ENCODE results near the gene USP35.

GRCh38 chr11:78210000-78210608, 21.4 kb downstream of the USP35 start:
- TF ChIP-seq, protein P1, sequence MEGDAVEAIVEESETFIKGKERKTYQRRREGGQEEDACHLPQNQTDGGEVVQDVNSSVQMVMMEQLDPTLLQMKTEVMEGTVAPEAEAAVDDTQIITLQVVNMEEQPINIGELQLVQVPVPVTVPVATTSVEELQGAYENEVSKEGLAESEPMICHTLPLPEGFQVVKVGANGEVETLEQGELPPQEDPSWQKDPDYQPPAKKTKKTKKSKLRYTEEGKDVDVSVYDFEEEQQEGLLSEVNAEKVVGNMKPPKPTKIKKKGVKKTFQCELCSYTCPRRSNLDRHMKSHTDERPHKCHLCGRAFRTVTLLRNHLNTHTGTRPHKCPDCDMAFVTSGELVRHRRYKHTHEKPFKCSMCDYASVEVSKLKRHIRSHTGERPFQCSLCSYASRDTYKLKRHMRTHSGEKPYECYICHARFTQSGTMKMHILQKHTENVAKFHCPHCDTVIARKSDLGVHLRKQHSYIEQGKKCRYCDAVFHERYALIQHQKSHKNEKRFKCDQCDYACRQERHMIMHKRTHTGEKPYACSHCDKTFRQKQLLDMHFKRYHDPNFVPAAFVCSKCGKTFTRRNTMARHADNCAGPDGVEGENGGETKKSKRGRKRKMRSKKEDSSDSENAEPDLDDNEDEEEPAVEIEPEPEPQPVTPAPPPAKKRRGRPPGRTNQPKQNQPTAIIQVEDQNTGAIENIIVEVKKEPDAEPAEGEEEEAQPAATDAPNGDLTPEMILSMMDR (IDR thresholded peaks at IDR 0.05): no peak
- TF ChIP-seq EZH2 (IDR thresholded peaks at IDR 0.05; ENCODE audit: borderline replicate concordance, insufficient read depth, low read depth, low read length, poor library complexity, severe bottlenecking): no peak
